GM21619 (cell line): ENCODE data around the gene ABHD14A.
A peak's percentile ranks its signal among the peaks of the same experiment; 100 is the strongest.

Source experiments
- ATAC-seq: cut with Tn5 transposase; IDR thresholded peaks from one replicate; pipeline ENCODE4 v1.9.1; 2021; ENCODE audit not compliant: unreplicated experiment

Gene ABHD14A

DNA sequence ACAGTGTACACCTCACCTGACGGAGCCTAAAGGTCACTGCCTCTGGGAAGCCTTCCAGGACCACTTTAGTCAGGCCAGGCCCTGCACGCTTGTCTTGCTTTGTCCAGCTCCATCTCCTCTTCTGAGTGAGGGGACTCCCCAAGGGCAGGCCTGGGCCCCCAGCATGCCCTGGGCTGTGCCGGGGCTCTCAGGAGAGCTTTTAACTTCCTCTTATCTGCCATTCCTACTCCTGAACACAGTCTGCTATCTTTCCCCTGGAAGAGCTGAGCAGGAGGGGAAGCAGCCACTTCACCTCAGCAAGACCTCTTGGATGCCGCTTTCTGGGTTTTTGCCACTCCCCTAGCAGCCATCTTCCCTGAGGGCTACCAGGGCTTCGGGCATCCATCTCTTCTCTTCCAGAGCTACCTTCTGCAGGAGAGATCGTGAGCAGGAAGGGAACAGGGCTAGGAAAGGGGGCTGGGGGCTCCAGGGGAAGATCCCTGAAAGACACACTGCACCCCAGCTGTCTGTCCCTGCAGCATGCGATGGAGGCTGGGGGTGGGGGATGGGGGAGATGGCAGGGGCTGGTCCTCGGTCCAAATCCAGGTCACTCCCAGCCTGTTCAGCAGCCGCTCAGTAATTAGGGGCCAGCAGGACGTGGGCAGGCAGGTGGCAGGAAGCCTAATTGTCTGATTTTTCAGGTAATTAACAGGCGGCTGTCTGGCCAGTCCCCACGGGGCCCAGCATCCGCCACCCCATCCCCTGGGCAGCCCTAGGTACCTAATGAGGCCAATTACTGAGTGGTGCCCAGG, 40.8 kb downstream of the ABHD14A start:
- no peak for ATAC-seq

- ATAC-seq, result no peak
These were observed 42.7 kb downstream of the ABHD14A start for GRCh38 chr3:52017586-52017985.

- ATAC-seq, result no peak
These were observed 43.6 kb downstream of the ABHD14A start for GRCh38 chr3:52018319-52019000.

GRCh38 chr3:52019352-52020080, 44.7 kb downstream of the ABHD14A start:
- no peak for ATAC-seq

DNA sequence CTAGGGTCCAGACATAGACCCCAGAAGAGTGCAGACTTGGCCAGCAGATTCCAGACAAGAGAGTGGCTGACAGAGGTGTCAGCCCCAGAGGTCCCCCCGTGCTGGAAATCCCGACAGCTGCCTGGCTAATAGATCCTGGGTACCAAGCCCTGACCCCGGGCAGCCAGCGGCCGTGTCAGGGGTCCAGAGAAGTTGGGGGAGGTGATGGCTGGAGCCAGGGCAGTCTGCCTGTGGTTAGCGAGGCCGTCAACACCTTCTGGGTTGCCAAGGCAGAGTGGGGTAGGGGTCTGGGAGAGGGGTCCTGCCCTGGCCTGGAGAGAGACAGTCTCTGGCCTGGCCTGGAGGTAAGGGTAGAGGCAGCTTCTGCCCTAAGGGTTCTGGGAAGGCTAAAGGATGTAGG, 45.9 kb downstream of the ABHD14A start:
- no peak for ATAC-seq

DNA sequence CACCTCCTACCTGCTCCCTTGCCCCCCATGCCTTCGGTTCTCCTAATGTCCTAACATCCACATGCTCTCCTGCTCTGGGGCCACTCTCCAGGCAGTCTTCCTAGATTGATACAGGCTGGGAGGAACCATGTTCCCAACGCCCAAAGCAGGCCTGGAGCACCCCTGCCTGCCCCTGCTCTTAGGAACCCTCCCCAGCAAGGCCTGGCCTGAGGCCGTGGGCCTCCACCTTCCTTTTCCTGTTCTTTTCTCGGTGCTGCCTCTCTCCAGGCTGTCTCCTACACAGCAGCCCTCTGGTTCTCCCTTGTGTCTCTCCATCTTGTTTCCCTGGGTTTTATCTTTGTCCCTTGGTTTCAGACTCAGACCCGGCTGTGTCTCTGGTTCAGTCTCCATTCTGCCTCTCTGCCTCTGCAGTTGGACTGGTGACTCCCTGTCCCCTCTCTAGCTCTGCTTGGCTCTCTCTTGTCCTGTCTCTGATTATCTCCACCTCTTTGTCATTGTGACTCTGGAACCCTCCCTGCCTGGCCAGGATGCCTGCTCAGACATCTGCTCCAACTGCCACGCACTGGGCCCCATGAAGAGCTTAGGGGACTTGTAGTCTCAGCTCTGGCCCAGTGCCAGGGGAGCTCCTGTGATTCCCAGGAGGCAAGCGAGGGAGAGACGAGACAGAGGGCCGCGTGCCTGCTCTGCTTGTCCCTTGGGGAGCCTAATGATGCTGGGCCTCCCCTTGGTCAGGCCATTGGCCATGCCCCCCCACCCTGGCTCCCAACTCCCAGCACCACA, 46.8 kb downstream of the ABHD14A start:
- ATAC-seq, result no peak

- no peak for ATAC-seq
These were observed 47.6 kb downstream of the ABHD14A start for GRCh38 chr3:52022323-52023100.

- ATAC-seq, result no peak
These were observed 48.4 kb downstream of the ABHD14A start for GRCh38 chr3:52023101-52023770.

DNA sequence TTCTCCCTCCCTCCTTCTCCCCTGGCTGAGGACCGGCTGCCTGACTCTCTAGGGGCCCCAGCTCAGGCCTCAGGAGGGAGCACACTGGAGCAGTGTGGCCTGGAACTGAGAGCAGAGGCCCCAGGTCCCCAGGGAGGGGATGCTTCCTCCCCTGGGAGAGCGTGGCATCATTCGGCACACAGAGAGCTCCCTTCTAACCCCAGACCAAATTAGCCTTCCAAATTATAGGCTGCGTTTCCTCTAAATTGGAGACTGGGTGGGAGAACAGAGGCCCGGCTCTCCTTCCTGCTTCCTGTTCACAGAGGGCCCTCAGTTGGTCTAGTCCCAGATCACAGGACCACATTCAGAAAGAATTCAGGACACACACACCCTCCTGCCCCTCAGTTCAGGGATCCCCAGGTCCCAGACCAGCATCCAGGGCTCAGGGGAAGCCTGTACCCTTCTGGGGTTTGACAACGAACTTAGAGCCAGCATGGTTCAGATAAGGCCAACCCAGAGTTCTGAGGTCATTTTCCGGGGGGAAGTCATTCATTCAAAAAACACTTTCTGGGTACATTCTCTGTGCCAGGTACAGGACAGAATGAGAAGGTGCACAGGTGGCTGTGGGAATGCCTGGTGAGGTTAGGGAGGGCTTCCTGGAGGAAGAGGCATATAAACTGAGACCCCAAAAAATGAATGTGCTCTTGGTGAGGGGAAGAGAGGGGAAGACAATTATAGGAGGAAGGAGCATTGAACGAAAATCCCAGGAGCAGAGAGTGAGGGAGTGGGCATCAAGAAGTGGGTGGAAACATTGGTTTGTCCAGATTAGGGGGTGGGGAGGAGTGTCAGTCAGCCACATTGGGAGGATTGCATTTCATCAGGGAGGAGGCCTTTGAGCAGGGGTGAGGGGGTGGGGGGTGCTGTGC, 49.2 kb downstream of the ABHD14A start:
- ATAC-seq, result peak; percentile 63

DNA sequence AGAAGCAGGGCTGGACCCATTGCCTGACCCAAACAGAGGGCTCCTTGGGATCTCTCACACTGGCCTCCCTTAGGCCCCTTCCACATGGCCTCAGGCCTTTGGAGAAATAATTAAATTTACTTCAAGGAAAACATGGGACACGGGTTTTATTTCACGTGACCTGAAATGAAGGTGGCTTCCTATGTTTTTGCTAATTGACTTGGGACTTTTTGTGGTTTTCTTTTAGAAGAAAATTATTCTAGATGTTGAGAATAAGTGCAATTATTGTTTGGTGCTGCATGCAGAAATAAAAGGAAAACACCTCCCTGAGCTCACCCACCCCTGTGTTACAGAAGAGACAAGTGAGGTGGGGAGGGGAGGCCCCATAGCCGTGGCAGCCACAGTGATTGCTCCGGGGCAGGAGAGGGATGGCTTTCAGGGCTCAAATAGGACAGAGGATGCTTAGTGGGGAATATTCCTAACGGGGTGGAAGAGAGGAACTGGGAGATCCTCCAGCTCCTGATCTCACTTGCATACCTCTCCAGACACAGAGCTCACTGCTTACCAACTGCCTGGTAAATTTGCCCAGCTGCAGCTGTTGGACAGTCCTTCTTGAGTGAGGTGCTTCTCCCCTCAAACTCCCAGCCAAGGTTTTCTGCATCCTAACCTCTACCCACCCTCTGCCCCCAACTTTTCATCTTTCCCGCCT, 50.0 kb downstream of the ABHD14A start:
- no peak for ATAC-seq

DNA sequence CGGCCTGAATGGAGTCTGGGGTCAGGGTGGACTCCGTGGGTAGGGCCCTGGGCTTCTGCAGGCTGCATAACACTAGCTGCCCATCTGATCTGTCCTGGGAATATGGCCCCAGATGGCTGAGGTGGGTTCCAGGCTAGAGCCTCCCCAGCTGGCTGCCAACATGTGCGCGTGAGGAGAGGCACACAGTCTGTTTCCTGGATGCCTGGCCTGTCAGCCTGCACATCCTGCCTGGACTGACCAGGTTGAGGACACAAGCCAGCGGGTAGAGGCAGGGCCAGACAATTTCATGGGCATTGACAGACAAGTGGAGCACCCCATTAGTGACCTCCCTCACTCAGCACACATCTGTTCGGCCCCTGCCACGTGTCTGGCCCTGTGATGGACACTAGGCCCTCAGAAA, 50.6 kb downstream of the ABHD14A start:
- no peak for ATAC-seq

GRCh38 chr3:52026041-52026440, 51.2 kb downstream of the ABHD14A start:
- ATAC-seq, result no peak

- no peak for ATAC-seq
These were observed 53.7 kb downstream of the ABHD14A start for GRCh38 chr3:52028572-52028971.

DNA sequence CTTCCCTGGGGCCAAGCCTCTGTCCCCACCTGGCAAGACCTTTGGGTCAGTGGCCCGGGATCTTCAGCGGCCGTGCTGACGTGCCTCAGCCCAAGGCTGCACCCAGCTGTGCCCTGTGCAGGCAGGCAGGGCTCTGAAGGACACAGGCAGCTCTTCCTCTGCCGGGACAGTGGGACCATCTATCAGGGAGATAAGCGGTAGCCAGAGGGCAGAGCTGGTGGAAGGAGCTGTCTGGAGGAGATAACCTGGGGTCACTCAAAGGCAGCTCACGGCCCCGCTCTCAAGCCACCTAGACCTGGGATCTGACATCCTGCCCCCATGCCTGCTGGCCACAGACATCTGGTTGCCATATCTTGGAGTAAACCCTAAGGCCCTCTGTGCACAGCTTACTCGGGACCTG, 54.2 kb downstream of the ABHD14A start:
- no peak for ATAC-seq

DNA sequence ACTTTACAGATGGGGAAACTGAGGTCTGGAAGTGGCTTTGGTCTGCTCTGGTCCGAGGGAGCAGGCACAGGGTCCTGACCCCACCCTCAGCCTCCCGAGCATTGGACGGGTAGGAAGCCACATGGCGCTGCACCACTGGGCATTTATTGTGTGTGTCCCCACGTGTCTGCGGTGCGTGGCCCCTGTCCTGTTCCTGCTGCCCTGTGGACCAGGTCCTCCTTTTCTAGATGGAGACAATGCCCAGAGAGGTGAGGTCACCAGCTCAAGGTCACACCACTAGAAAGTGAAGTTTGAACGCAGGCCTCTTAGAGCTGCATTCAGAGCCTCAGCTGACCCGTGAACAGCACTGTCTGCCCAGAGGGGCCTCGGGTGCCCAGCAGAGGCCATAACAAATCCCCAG, 54.7 kb downstream of the ABHD14A start:
- ATAC-seq, result no peak
